GM19438 (cell line): ENCODE measurements around the gene KIRREL1.

Source experiments
- ATAC-seq: cut with Tn5 transposase; IDR thresholded peaks from one replicate; pipeline ENCODE4 v1.9.1; 2021; ENCODE audit warnings: low read depth; ENCODE audit not compliant: unreplicated experiment

Gene KIRREL1

DNA sequence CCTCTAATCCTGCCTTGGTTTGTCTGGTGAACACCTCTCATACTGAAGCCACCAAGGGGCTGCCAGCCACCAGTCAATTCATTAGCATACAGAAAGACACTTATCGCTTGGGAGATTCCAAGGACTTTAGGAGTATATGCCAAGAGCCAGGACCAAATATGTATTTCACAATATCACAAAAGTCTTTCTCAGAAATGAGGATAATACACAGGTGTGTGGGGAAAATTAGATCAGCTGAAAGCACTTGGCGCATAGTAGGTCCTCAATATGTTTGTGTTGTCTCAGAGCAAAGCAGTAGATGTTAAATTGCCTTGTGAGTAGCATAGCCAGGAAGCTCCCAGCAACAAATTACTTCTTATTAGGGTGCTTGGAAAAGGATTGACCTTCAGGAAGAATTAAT lies 34.1 kb downstream of the KIRREL1 start:
- ATAC-seq = no peak

GRCh38 chr1:158028969-158029368 lies 35.5 kb downstream of the KIRREL1 start:
- no peak for ATAC-seq

- ATAC-seq = no peak
Measured at GRCh38 chr1:158035014-158035413, 41.6 kb downstream of the KIRREL1 start.

DNA sequence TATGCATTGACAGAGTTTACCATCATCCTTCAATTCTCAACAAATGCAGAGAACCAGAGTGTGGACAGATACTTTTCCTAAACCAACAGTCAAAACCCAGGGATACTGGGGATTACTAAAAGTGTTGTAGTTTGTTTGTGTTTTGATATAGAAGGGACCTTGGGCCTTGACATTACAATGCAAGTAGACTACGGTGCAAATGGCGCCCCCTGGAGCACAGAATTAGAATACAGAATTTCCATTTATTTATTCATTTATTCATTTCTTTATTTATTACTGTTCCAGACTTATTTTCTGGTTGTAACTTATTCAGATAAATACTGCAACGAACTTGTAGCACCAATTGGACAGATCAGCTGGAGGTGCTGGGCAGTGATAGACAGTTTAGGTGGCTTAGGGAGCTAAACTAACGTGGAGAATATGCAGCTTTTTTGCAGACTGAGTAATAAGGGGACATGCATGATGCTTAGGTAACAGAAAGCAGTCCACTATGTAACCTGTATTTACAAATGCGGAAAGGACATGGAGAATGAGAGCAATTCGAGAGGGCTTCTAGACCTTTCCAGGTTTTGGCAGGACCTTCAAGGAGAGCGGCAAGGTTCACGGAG lies 42.6 kb downstream of the KIRREL1 start:
- no peak for ATAC-seq

DNA sequence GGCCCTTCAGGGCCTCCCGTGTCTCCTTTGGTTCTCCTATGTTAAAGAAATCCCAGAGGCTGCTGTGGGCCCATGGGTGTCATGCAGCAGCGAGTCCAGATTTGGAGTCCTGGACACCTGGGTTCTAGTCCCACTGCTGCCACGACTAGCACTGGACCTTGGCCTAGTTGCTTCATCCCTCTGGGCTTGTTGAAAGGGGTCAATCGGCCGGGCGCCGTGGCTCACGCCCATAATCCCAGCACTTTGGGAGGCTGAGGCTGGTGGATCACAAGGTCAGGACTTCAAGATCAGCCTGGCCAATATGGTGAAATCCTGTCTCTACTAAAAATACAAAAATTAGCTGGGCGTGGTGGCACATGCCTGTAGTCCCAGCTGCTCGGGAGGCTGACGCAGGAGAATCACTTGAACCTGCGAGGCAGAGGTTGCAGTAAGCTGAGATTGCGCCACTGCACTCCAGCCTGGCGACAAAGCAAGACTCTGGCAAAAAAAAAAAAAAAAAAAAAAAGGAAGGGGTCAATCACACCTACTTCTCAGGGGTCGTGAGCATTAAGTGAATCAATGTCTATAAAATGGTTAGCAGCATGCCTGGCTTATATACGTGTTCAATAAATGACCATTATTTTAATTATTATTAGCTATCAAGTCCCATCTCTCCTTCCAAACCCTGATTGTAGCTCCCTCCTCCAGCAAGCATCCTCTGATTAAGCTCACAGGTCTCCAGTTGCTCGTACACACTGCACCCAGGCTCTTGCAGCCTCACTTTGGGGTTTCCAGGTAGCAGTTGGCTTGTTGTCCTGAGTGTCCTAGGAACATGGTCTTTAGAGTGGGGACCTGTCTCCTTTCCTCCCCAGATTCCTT lies 43.8 kb downstream of the KIRREL1 start:
- no peak for ATAC-seq

DNA sequence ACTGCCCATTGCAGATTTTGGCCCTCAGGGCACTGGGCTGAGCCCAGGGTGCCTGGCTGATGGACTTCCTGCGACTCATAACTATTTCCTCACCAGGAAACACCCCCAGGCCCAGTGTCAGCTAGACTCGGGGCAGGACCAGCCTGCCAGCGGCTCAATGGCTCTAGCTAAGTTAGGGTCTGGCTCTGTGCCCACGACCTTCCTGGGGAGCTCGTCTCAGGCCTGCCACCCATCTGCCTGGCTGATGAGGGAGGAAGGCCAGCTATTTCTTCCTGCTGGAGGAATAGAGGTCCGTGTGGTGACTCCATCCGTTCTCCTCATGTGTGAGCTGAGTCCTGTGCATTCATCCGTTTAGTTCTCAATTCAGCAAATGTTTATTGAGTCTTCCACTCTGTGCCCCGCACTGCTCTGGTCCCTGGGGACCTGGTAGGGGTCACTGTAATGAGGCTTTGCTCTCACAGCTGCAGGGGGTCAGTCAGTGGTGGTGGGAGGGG lies 44.5 kb downstream of the KIRREL1 start:
- no peak for ATAC-seq

DNA sequence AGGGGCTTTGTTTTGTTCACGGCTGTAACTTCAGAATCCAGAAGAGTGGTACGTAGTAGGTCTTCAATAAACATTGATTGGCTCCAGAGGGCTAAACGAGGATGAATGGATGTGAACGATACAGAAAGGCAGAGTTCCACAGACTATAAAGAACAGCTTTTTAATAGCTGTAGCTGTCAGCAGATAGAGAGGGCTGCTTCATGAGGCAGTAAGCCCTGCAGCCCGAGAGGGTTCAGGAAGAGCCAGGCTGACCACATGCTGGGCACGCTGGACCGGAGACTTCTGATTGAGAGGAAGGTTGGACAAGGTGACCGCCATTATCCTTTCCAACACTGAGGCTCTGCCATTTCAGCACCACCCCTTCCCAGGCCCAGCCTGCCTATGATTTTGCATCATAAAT lies 45.3 kb downstream of the KIRREL1 start:
- ATAC-seq = no peak

GRCh38 chr1:158039380-158039779 lies 45.9 kb downstream of the KIRREL1 start:
- ATAC-seq = no peak

GRCh38 chr1:158040323-158040722 lies 46.9 kb downstream of the KIRREL1 start:
- no peak for ATAC-seq

- ATAC-seq = no peak
Measured at GRCh38 chr1:158043232-158043631, 49.8 kb downstream of the KIRREL1 start.

DNA sequence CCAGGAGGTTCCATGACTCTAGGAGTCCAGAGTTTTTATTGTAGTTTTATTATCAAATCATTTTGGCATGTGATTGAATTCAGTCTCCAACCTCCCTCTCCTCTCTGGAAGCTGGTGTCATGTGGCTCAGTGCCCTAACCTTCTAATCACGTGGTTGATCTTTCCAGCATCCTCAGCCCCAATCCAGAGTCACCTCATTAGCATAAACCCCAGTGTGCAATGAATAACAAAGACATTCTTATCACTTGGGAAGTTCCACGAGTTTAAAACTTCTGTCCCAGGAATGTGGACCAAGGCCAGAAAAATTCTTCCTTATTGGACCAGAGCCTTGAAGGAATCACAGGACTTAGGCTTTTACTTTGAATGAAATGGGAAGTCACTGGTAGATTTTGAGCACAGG lies 52.2 kb downstream of the KIRREL1 start:
- ATAC-seq = no peak

GRCh38 chr1:158046715-158047510 lies 53.5 kb downstream of the KIRREL1 start:
- no peak for ATAC-seq

- no peak for ATAC-seq
Measured at GRCh38 chr1:158048371-158049067, 55.1 kb downstream of the KIRREL1 start.

DNA sequence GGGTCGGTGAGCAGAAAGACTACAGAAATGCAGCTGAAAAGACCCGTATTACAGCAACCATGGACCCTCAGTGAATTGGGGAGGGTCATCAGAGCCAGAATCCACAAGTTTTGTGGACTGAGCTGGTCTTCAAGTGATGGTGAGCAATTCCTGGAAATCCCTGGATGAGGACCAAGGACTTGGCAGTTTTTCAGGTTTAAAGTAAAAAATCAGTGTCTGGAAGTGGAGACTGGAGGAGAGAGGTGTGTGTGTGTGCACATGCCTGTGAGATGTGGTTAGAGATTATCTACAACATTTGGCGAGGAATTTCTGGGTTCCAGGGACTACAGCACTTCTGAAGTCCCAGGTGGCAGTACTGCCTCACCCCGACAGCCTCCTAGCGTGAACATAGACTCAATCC lies 56.4 kb downstream of the KIRREL1 start:
- no peak for ATAC-seq

- no peak for ATAC-seq
Measured at GRCh38 chr1:158053276-158053675, 59.8 kb downstream of the KIRREL1 start.

DNA sequence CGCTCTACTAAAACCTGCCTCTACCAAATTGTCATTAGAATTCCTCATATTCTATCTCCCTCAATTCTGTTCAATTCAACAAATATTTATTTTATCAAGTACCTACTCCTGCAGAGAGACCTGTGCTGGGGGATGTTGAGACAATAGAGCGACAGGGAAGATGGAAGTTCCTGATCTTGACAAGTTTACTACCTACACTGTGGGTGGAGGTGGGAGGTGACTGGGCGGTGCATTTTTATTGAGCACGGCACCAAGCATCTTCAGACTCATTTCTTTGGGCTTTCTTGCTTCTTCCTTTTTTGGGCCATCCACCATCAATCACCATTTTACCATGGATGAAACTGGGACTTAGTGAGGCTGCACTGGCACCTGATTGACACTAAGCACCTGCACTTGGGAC lies 61.3 kb downstream of the KIRREL1 start:
- no peak for ATAC-seq

DNA sequence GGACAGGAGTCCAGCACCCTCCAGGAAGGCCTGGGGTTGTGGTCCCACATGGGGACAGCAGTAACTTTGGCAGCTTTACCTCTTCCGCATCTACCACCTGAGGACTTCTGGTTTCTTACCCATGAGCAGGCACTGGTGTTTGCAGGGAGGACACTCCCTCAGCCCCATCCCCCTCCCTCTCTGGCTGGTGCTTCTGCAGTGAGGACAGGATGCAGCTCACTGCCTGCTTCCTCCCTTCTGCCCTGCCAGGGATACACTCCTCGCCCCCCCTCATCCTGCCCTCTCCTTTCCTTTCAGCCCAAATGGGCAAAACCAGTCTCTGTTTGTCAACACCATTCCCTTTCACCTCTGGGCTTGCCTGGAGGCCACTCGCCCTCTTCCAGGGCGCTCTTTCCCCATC lies 62.4 kb downstream of the KIRREL1 start:
- ATAC-seq = no peak

DNA sequence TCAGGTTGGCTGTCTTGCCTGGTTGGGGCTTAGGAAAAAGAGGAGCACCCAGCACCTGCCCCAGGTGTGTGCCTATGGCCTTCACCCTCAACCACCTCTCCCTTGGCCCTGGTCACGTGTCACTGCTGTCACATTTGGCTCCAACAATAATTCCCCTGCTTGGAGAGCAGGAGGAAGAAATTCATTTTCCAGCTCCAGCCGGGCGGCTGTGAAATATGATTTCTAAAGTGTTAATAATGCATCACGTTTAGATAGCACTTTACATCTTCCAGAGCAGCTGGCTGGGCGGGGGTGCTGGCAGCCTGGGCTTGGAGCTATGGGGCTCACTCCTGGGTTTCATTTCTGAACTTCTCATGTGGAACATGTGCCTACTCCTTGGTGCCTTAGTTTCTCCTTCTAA lies 63.1 kb downstream of the KIRREL1 start:
- ATAC-seq = no peak

GRCh38 chr1:158058237-158058985 lies 65.0 kb downstream of the KIRREL1 start:
- no peak for ATAC-seq

DNA sequence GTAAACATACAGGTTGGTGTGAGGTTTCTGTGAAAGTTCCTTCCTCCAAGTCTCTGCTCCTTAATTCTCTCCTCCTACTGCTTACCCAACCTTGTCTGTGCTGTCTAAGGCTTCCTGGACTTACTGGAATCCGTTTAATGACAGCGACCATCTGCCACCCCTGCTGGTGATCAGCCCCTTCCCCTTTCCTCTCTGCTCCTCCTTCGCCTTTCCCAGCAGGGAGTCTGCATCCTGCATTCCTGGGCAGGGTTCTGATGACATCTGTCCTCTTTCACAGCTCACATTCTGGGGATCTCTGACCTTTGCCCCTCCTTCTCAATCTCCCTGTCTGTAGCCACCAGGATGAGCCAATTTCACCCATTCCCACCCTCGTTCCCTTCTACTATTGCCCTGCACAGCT lies 66.5 kb downstream of the KIRREL1 start:
- no peak for ATAC-seq
